GM23338 (cell line): Measurements from ENCODE around the gene ANKZF1. TPM values are rescaled to one million over a fixed set of nuclear protein-coding genes. Genes with fewer than 3 reads are reported as not detected.

Source experiments
- ATAC-seq: fragments of 200-7000 bp; cut with Tn5 transposase; 3 replicates; pipeline ENCODE4 v1.9.1; 2020
- DNase-seq: peaks from one replicate; pipeline ENCODE4 v3.0.0-alpha.2; 2015; ENCODE audit warnings: low spot score
- H2AFZ ChIP-seq: fragments of 200-600 bp; sonication (generic); 2 replicates; pipeline ENCODE4 v1.8.0; 2016; ENCODE audit warnings: antibody characterized with exemption, mild to moderate bottlenecking, moderate library complexity
- H3F3A ChIP-seq: fragments of 200-600 bp; sonication (generic); replicated peaks from 2 replicates; pipeline ENCODE4 v1.8.0; 2017; ENCODE audit warnings: antibody characterized with exemption, mixed run types, low read depth
- H3K27ac ChIP-seq: fragments of 200-600 bp; sonication (generic); 2 replicates; pipeline ENCODE4 v1.6.1; 2016; ENCODE audit warnings: low read depth
- H3K27me3 ChIP-seq: fragments of 200-600 bp; sonication (generic); 2 replicates; pipeline ENCODE4 v1.8.0; 2016; ENCODE audit warnings: mild to moderate bottlenecking, mixed run types, moderate library complexity; ENCODE audit not compliant: insufficient read depth
- H3K36me3 ChIP-seq: fragments of 200-600 bp; sonication (generic); 2 replicates; pipeline ENCODE4 v1.8.0; 2016; ENCODE audit warnings: mild to moderate bottlenecking; ENCODE audit not compliant: insufficient read depth
- H3K4me1 ChIP-seq: fragments of 200-600 bp; sonication (generic); 2 replicates; pipeline ENCODE4 v1.8.0; 2016; ENCODE audit warnings: mild to moderate bottlenecking, moderate library complexity; ENCODE audit not compliant: insufficient read depth
- H3K4me2 ChIP-seq: fragments of 200-600 bp; sonication (generic); 2 replicates; pipeline ENCODE4 v1.7.1; 2017; ENCODE audit warnings: mixed run types
- H3K4me3 ChIP-seq: fragments of 200-600 bp; sonication (generic); 2 replicates; pipeline ENCODE4 v1.6.1; 2016; ENCODE audit warnings: mixed run types
- H3K79me2 ChIP-seq: fragments of 200-600 bp; sonication (generic); replicated peaks from 2 replicates; pipeline ENCODE4 v1.8.0; 2017; ENCODE audit warnings: mild to moderate bottlenecking; ENCODE audit not compliant: insufficient read depth
- H3K9me2 ChIP-seq: fragments of 200-600 bp; sonication (generic); 2 replicates; pipeline ENCODE4 v1.8.0; 2017; ENCODE audit not compliant: insufficient read depth
- H4K20me1 ChIP-seq: fragments of 200-600 bp; sonication (generic); replicated peaks from 2 replicates; pipeline ENCODE4 v1.8.0; 2017; ENCODE audit warnings: mild to moderate bottlenecking; ENCODE audit not compliant: insufficient read depth
- H3K27ac Mint-ChIP-seq: 2 replicates; pipeline ENCODE4 v1.8.0; 2020; ENCODE audit warnings: inconsistent platforms, mild to moderate bottlenecking, moderate library complexity, mixed read lengths
- H3K27me3 Mint-ChIP-seq: 3 replicates; pipeline ENCODE4 v1.8.0; 2022; ENCODE audit warnings: low read depth, mild to moderate bottlenecking, moderate library complexity, mixed read lengths, inconsistent platforms; ENCODE audit not compliant: insufficient read depth, poor library complexity
- H3K36me3 Mint-ChIP-seq: 3 replicates; pipeline ENCODE4 v1.8.0; 2021; ENCODE audit warnings: low read depth, mild to moderate bottlenecking, inconsistent platforms, moderate library complexity, mixed read lengths
- H3K4me1 Mint-ChIP-seq: 3 replicates; pipeline ENCODE4 v1.8.0; 2020; ENCODE audit warnings: mild to moderate bottlenecking, inconsistent platforms, mixed read lengths
- H3K4me3 Mint-ChIP-seq: 3 replicates; pipeline ENCODE4 v1.8.0; 2021; ENCODE audit warnings: moderate library complexity, mild to moderate bottlenecking, inconsistent platforms, mixed read lengths
- H3K9me3 Mint-ChIP-seq: 3 replicates; pipeline ENCODE4 v1.8.0; 2020; ENCODE audit warnings: moderate library complexity, mild to moderate bottlenecking, inconsistent platforms, mixed read lengths
- CREB1 ChIP-seq: fragments of 250-450 bp; sonication (Bioruptor Pico); IDR thresholded peaks from 2 replicates; pipeline ENCODE4 v1.5.0; 2020; ENCODE audit warnings: low read depth, mild to moderate bottlenecking, moderate library complexity
- CTCF ChIP-seq, 2 experiments: fragments of 200-600 bp in 1 of 2; sonication (generic) in 1 of 2; conservative IDR thresholded peaks; 2 replicates each; pipeline versions ENCODE4 v1.5.1 to v1.6.1; 2016 to 2017; ENCODE audit warnings: antibody characterized with exemption in 2 of 2, low read depth in 2 of 2, mild to moderate bottlenecking in 2 of 2, moderate library complexity in 1 of 2
- ETS1 ChIP-seq: IDR thresholded peaks from 2 replicates; pipeline ENCODE4 v1.6.1; 2016; ENCODE audit warnings: antibody characterized with exemption
- EZH2 ChIP-seq: fragments of 200-600 bp; sonication (generic); IDR thresholded peaks from one replicate; pipeline ENCODE4 v1.8.0; 2017; ENCODE audit warnings: antibody characterized with exemption, mild to moderate bottlenecking, low read depth; ENCODE audit not compliant: unreplicated experiment
- EZH2phosphoT487 ChIP-seq: fragments of 200-600 bp; sonication (generic); IDR thresholded peaks from one replicate; pipeline ENCODE4 v1.8.1; 2018; ENCODE audit warnings: antibody characterized with exemption; ENCODE audit not compliant: unreplicated experiment
- JUNB ChIP-seq: IDR thresholded peaks from one replicate; pipeline ENCODE4 v1.6.1; 2016; ENCODE audit warnings: antibody characterized with exemption; ENCODE audit not compliant: unreplicated experiment
- NANOG ChIP-seq: IDR thresholded peaks from 2 replicates; pipeline ENCODE4 v1.6.1; 2016; ENCODE audit warnings: antibody characterized with exemption, borderline replicate concordance
- POLR2AphosphoS5 ChIP-seq: IDR thresholded peaks from 2 replicates; pipeline ENCODE4 v1.6.1; 2016; ENCODE audit warnings: antibody characterized with exemption, low read depth
- REST ChIP-seq: IDR thresholded peaks from one replicate; pipeline ENCODE4 v1.6.1; 2018; ENCODE audit warnings: antibody characterized with exemption; ENCODE audit not compliant: unreplicated experiment
- STAT1 ChIP-seq: IDR thresholded peaks from one replicate; pipeline ENCODE4 v1.6.1; 2016; ENCODE audit warnings: antibody characterized with exemption; ENCODE audit not compliant: unreplicated experiment
- ZNF114 ChIP-seq: fragments of 250-450 bp; sonication (Bioruptor Pico); IDR thresholded peaks from 2 replicates; pipeline ENCODE4 v1.5.0; 2020; ENCODE audit warnings: mild to moderate bottlenecking, moderate library complexity
- ZNF331 ChIP-seq: fragments of 250-450 bp; sonication (Bioruptor Pico); IDR thresholded peaks from 2 replicates; pipeline ENCODE4 v1.5.0; 2020; ENCODE audit warnings: low read depth, mild to moderate bottlenecking, moderate library complexity
- ZNF462 ChIP-seq: fragments of 250-450 bp; sonication (Bioruptor Pico); IDR thresholded peaks from 2 replicates; pipeline ENCODE4 v1.5.0; 2020; ENCODE audit warnings: mild to moderate bottlenecking, moderate library complexity
- polyA plus RNA-seq: library from polyadenylated mRNA; unstranded; fragments of >200 nt; fragmentation: Nextera tagmentation; extraction: Ambion mirVana; gene quantifications from 2 replicates; pipeline ENCODE4 v1.2.1, GENCODE V29; 2016
- total RNA-seq: library from RNA; depleted of rRNA; stranded (reverse); fragments of >200 nt; shearing (Covaris generic); gene quantifications from 2 replicates; pipeline ENCODE4 v1.2.3, GENCODE V29; 2014

ANKZF1 gene
- total and polyA plus RNA-seq, 2 experiments from 2014 or later, result 29.9 to 61.9 TPM

GRCh38 chr2:219204425-219205164, 25.0 kb upstream of the ANKZF1 start:
- no peaks in the 10 kb centered on the region for H3K9me2 ChIP-seq
- ATAC-seq (no peak), DNase-seq (no peak)
- peaks cover 15% of the 10 kb centered on the region for H3K4me1 ChIP-seq
- no peaks in the 10 kb centered on the region; the same call in 1 of the 2 replicates for H3K36me3 ChIP-seq
- Mint-ChIP-seq H3K9me3 (peaks cover 9% of the 10 kb centered on the region; the same call in 2 of the 3 replicates), H3K27ac (no peak overlapping the region), H3K4me3 (no peak overlapping the region), H3K27me3 (peaks cover 10% of the 10 kb centered on the region), H3K4me1 (peaks cover 15% of the 10 kb centered on the region; the same call in 2 of the 3 replicates), H3K36me3 (peaks cover 11% of the 10 kb centered on the region; the same call in 2 of the 3 replicates)
- H3F3A ChIP-seq, result peaks cover 15% of the 10 kb centered on the region; the same call in 1 of the 2 replicates
- no peaks in the 10 kb centered on the region; the same call in 1 of the 2 replicates for H4K20me1 ChIP-seq
- TF ChIP-seq CREB1 (CRISPR knock-in tag) (no peak), EZH2 (no peak), CTCF (conservative IDR thresholded peaks at IDR 0.05; ENCODE audit: low read depth in 2 of 2) (no peak), STAT1 (no peak), ZNF331 (CRISPR knock-in tag) (no peak), ZNF114 (CRISPR knock-in tag) (no peak), NANOG (no peak), JUNB (no peak), POLR2AphosphoS5 (no peak), ZNF462 (CRISPR knock-in tag) (no peak), EZH2phosphoT487 (no peak), REST (no peak), ETS1 (no peak)
- no peak overlapping the region for H3K4me3 ChIP-seq
- no peak overlapping the region for H3K27ac ChIP-seq
- no peak overlapping the region for H3K4me2 ChIP-seq
- no peaks in the 10 kb centered on the region for H3K27me3 ChIP-seq
- H3K79me2 ChIP-seq, result no peaks in the 10 kb centered on the region
- H2AFZ ChIP-seq, result no peak overlapping the region
